SKM-1 (cell line): ENCODE measurements around the gene THTPA.
"Not testable (repeated sequence)": the region's sequence is repeated elsewhere in the genome, so short reads cannot be mapped to it uniquely, and the experiment has no call there.

Experiments
- DNase-seq: peaks from one replicate; lab custom pipeline; 2025; ENCODE audit not compliant: unreplicated experiment; lab: John Stamatoyannopoulos, UW

The THTPA gene

GRCh38 chr14:23533652-23534435, 22.2 kb upstream of the THTPA start:
- no peak for DNase-seq

- no peak for DNase-seq
These were observed 20.1 kb upstream of the THTPA start for GRCh38 chr14:23535943-23536342.

- DNase-seq, result no peak
These were observed 19.6 kb upstream of the THTPA start for GRCh38 chr14:23536494-23536893.

- not testable (repeated sequence) for DNase-seq
These were observed 19.2 kb upstream of the THTPA start for GRCh38 chr14:23536906-23537305.

- no peak for DNase-seq
These were observed 18.6 kb upstream of the THTPA start for GRCh38 chr14:23537351-23538049.

GRCh38 chr14:23538050-23538718, 17.9 kb upstream of the THTPA start:
- DNase-seq, result no peak

GRCh38 chr14:23538785-23539184, 17.3 kb upstream of the THTPA start:
- no peak for DNase-seq

- no peak for DNase-seq
These were observed 16.6 kb upstream of the THTPA start for GRCh38 chr14:23539248-23540140.

- no peak for DNase-seq
These were observed 16.0 kb upstream of the THTPA start for GRCh38 chr14:23540141-23540469.

GRCh38 chr14:23542261-23542660, 13.8 kb upstream of the THTPA start:
- DNase-seq, result no peak

- no peak for DNase-seq
These were observed 12.7 kb upstream of the THTPA start for GRCh38 chr14:23543403-23543802.

- no peak for DNase-seq
These were observed 11.3 kb upstream of the THTPA start for GRCh38 chr14:23544511-23545447.

- no peak for DNase-seq
These were observed 10.2 kb upstream of the THTPA start for GRCh38 chr14:23545740-23546365.

- no peak for DNase-seq
These were observed 9.5 kb upstream of the THTPA start for GRCh38 chr14:23546450-23547035.

GRCh38 chr14:23547924-23548323, 8.1 kb upstream of the THTPA start:
- DNase-seq, result no peak

GRCh38 chr14:23548351-23549318, 7.4 kb upstream of the THTPA start:
- no peak for DNase-seq

- DNase-seq, result no peak
These were observed 5.8 kb upstream of the THTPA start for GRCh38 chr14:23550131-23550811.
